DND-41 (cell line): Measurements from ENCODE around the gene TPP2.

Experiments
- EZH2 ChIP-seq: IDR thresholded peaks from 3 replicates; pipeline ENCODE4 v1.6.1; 2012; ENCODE audit warnings: borderline replicate concordance, low read depth, mild to moderate bottlenecking, moderate library complexity, low read length, inconsistent platforms; ENCODE audit not compliant: severe bottlenecking
- TF ChIP-seq, protein P1 (sequence below): IDR thresholded peaks from 2 replicates; pipeline ENCODE4 v1.5.1; 2012; ENCODE audit warnings: borderline replicate concordance, low read length, moderate library complexity, mild to moderate bottlenecking; ENCODE audit not compliant: poor library complexity, severe bottlenecking; ENCODE audit errors: extremely low read depth

- TF ChIP-seq, protein P1, sequence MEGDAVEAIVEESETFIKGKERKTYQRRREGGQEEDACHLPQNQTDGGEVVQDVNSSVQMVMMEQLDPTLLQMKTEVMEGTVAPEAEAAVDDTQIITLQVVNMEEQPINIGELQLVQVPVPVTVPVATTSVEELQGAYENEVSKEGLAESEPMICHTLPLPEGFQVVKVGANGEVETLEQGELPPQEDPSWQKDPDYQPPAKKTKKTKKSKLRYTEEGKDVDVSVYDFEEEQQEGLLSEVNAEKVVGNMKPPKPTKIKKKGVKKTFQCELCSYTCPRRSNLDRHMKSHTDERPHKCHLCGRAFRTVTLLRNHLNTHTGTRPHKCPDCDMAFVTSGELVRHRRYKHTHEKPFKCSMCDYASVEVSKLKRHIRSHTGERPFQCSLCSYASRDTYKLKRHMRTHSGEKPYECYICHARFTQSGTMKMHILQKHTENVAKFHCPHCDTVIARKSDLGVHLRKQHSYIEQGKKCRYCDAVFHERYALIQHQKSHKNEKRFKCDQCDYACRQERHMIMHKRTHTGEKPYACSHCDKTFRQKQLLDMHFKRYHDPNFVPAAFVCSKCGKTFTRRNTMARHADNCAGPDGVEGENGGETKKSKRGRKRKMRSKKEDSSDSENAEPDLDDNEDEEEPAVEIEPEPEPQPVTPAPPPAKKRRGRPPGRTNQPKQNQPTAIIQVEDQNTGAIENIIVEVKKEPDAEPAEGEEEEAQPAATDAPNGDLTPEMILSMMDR, result no peak
- no peak for TF ChIP-seq EZH2
Measured at GRCh38 chr13:102659168-102659713, 62.5 kb downstream of the TPP2 start.
